A673 (cell line): ENCODE measurements around the gene FLCN.

Source experiments
- CTCF ChIP-seq: fragments of 300-800, 200-600 bp; sonication (generic); conservative IDR thresholded peaks from 2 replicates; pipeline ENCODE4 v1.5.1; 2017; ENCODE audit warnings: low read depth, mild to moderate bottlenecking, antibody characterized with exemption, low read length, moderate library complexity, mixed read lengths
- EZH2 ChIP-seq: fragments of 200-600 bp; sonication (generic); IDR thresholded peaks from 2 replicates; pipeline ENCODE4 v1.6.1; 2017; ENCODE audit warnings: borderline replicate concordance, low read depth, mild to moderate bottlenecking, mixed read lengths, antibody characterized with exemption, low read length; ENCODE audit not compliant: poor library complexity, severe bottlenecking

GRCh38 chr17:17225901-17226300 is 11.1 kb downstream of the FLCN start:
- TF ChIP-seq CTCF, result no peak
- no peak for TF ChIP-seq EZH2
